Transverse colon (tissue), 4 donors: ENCODE data around the gene ACTR8.

Source experiments
- EP300 ChIP-seq: sonication (generic); formaldehyde crosslinking; IDR thresholded peaks from one replicate; pipeline ENCODE4 v1.6.1; 2017; ENCODE audit warnings: antibody characterized with exemption, low read depth
- POLR2A ChIP-seq: fragments of 450-650 bp; IDR thresholded peaks from one replicate; pipeline ENCODE4 v1.6.1; 2016; ENCODE audit warnings: antibody characterized with exemption, mild to moderate bottlenecking, moderate library complexity
- POLR2AphosphoS5 ChIP-seq, 3 donors: sonication (generic); formaldehyde crosslinking; IDR thresholded peaks; one replicate each; pipeline ENCODE4 v1.6.1; 2016; ENCODE audit warnings: antibody characterized with exemption in 3 of 3
- TF ChIP-seq, protein P1 (sequence below), 5 experiments: fragments of 200-600 bp in 3 of 5; fragments of 450-650 bp in 2 of 5; sonication (generic) in 3 of 5; IDR thresholded peaks; 1 replicate in 2 of 5; 2 replicates in 3 of 5; pipeline ENCODE4 v1.5.1; 2016 to 2017; ENCODE audit warnings: antibody characterized with exemption in 5 of 5, inconsistent platforms in 3 of 5, mild to moderate bottlenecking in 2 of 5, moderate library complexity in 1 of 5

DNA sequence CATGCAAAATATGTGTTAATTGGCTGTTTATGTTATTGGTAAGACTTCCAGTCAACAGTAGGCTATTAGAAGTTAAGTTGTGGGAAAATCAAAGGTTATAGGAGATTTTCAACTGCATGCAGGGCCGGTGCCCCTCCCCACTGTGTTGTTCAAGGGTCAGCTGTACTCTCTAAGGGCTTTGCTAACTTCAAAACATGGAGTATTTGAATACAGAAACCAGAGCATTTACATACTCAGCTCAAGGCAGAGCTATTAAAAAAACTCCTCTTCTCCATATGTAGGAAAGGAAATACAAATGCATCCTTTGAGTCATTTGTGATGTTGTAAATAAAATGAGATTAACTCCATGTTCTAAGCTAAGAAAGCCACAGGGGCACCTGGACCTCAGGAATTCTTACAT is 18.8 kb downstream of the ACTR8 start:
- TF ChIP-seq, protein P1, sequence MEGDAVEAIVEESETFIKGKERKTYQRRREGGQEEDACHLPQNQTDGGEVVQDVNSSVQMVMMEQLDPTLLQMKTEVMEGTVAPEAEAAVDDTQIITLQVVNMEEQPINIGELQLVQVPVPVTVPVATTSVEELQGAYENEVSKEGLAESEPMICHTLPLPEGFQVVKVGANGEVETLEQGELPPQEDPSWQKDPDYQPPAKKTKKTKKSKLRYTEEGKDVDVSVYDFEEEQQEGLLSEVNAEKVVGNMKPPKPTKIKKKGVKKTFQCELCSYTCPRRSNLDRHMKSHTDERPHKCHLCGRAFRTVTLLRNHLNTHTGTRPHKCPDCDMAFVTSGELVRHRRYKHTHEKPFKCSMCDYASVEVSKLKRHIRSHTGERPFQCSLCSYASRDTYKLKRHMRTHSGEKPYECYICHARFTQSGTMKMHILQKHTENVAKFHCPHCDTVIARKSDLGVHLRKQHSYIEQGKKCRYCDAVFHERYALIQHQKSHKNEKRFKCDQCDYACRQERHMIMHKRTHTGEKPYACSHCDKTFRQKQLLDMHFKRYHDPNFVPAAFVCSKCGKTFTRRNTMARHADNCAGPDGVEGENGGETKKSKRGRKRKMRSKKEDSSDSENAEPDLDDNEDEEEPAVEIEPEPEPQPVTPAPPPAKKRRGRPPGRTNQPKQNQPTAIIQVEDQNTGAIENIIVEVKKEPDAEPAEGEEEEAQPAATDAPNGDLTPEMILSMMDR (IDR thresholded peaks at IDR 0.05): no peak
- TF ChIP-seq POLR2A (no peak), EP300 (no peak), POLR2AphosphoS5 (IDR thresholded peaks at IDR 0.05) (no peak)
